ENCODE results near the gene TIMMDC1. TPM values are rescaled to one million over a fixed set of nuclear protein-coding genes. Genes with fewer than 3 reads are reported as not detected.

The TIMMDC1 gene
- total RNA-seq, 1 experiment from 2014 or later: 109 TPM

DNA sequence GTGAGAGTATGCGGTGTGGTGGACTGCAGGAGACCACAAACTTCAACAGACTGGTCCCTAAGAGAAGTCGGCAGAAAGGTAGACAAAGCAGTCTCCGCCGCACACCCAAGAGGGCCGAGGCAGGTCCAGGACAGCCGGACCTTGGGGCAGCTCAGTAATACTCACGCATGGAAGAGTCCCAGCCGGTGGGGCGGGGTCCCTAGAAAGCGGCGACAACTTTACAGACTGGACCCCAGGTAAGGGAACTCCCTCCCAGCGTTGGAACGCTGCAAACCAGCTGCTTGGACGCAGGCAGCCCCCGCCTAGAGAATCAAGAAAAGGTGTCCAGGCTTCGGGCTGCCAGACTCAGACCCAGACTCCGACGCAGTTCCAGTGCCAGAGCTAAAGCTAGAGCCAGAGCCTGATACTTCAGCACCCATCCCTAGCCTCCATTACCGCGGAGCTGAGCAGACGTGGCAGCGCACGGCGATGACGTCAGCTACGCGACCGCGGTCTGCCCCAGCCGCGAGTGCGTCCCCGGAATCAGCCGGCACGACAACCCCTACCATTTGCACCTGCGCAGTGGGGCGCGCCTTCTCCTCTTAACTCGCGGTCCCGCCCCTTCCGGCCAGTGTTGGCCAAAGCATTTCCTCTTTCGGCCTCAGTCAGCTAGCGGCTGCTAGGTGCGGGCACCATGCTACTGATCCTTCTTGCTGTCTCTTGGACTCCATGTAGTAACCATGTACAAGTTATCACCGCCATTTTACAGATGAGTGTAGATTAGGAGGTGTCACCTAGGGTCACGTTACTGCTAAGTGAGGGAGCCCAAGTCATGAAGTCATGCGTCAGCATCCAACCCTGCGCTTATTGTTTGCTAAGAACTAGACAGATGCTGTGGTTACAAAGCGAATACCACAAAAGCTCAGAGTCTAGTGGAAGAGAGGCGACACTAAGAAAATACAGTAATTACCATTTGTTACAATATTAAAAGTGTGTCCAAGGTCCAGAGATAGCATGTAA, 34.9 kb upstream of the TIMMDC1 start, which contains the start of gene TMEM39A:
Gene TMEM39A, minus strand, starts transcription at position 445 of the 999 bp plus-strand sequence. CDS start 1,541 bp downstream, outside the sequence.
- peak within 1 kb of the TSS; percentile 49 for H3K18ac ChIP-seq (ENCODE audit: insufficient read length, low read depth, low read length)
- peaks cover 20% of the 10 kb centered on the region in 2 experiments for H3K4me1 Mint-ChIP-seq
- H3K27ac ChIP-seq (ENCODE audit: insufficient read length, low read depth, low read length): peak within 1 kb of the TSS; percentile 20
- no peaks in the 10 kb centered on the region; the same call in 1 of the 2 replicates for H3K27me3 Mint-ChIP-seq (ENCODE audit: low read depth)
- H3K23me2 ChIP-seq (ENCODE audit: insufficient read length, low read depth, low read length, poor library complexity, severe bottlenecking): peaks cover 7% of the 10 kb centered on the region
- H3K23ac ChIP-seq (ENCODE audit: insufficient read length, low read depth, low read length): no peak within 1 kb of the TSS
- peak within 1 kb of the TSS; percentile 87 for H3K14ac ChIP-seq (ENCODE audit: insufficient read depth, low read length)
- H2BK15ac ChIP-seq (ENCODE audit: low read depth, low read length): no peak within 1 kb of the TSS
- no peaks in the 10 kb centered on the region for H3K27me3 ChIP-seq (ENCODE audit: insufficient read depth, low read length)
- no peaks in the 10 kb centered on the region for H4K20me1 ChIP-seq (ENCODE audit: control insufficient read depth, insufficient read depth, insufficient read length)
- H3K36me3 Mint-ChIP-seq (ENCODE audit: insufficient read depth in 1 of 3, low read depth in 3 of 3): peaks cover 13 to 34% (median 33%) of the 10 kb centered on the region in 3 experiments; a peak in 6 of 7 replicates
- H3K9me3 ChIP-seq (ENCODE audit: control insufficient read depth, low read depth, low read length): no peaks in the 10 kb centered on the region
- no peaks in the 10 kb centered on the region for H3K9me3 Mint-ChIP-seq
- H3T11ph ChIP-seq (ENCODE audit: low read length): no peak within 1 kb of the TSS
- TF ChIP-seq, protein P1, sequence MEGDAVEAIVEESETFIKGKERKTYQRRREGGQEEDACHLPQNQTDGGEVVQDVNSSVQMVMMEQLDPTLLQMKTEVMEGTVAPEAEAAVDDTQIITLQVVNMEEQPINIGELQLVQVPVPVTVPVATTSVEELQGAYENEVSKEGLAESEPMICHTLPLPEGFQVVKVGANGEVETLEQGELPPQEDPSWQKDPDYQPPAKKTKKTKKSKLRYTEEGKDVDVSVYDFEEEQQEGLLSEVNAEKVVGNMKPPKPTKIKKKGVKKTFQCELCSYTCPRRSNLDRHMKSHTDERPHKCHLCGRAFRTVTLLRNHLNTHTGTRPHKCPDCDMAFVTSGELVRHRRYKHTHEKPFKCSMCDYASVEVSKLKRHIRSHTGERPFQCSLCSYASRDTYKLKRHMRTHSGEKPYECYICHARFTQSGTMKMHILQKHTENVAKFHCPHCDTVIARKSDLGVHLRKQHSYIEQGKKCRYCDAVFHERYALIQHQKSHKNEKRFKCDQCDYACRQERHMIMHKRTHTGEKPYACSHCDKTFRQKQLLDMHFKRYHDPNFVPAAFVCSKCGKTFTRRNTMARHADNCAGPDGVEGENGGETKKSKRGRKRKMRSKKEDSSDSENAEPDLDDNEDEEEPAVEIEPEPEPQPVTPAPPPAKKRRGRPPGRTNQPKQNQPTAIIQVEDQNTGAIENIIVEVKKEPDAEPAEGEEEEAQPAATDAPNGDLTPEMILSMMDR (conservative IDR thresholded peaks at IDR 0.05): no peak
- H3K9ac ChIP-seq (ENCODE audit: extremely low read depth, insufficient read length, low read length): peak within 1 kb of the TSS; percentile 86
- peaks cover 2% of the 10 kb centered on the region; the same call in 1 of the 2 replicates for H3K4me1 ChIP-seq (ENCODE audit: insufficient read depth, low read length)
- H2BK20ac ChIP-seq (ENCODE audit: low read depth, low read length, poor library complexity, severe bottlenecking): no peak within 1 kb of the TSS
- WGBS (ENCODE audit: extremely low coverage, insufficient read length, low lambda C conversion rate): no CpG with 5 or more reads among the region's 51 CpGs
- peaks cover 2% of the 10 kb centered on the region for H3K79me1 ChIP-seq (ENCODE audit: insufficient read depth, low read depth, low read length, poor library complexity, severe bottlenecking)
- no peak within 1 kb of the TSS for H2BK12ac ChIP-seq (ENCODE audit: insufficient read length, low read depth, low read length)
- no peak within 1 kb of the TSS for H4K8ac ChIP-seq (replicated peaks; ENCODE audit: insufficient read length, low read depth, low read length)
- H2BK5ac ChIP-seq (ENCODE audit: insufficient read length, low read length): no peak within 1 kb of the TSS
- peak within 1 kb of the TSS; percentile 92 for H3K56ac ChIP-seq (ENCODE audit: insufficient read length, low read depth, low read length)
- peaks cover 5% of the 10 kb centered on the region; the same call in 1 of the 2 replicates for H3K79me2 ChIP-seq (ENCODE audit: insufficient read depth, low read length)
- H2AK5ac ChIP-seq (ENCODE audit: insufficient read length, low read length): no peak within 1 kb of the TSS
- H2AFZ ChIP-seq (ENCODE audit: low read length): no peak within 1 kb of the TSS
- peak within 1 kb of the TSS; percentile 14 for H2BK120ac ChIP-seq (ENCODE audit: low read depth, low read length, poor library complexity, severe bottlenecking)
- peak within 1 kb of the TSS; percentile 95 to 99 (median 98) for H3K27ac Mint-ChIP-seq
- peak within 1 kb of the TSS; percentile 69 for H3K4me2 ChIP-seq (ENCODE audit: insufficient read depth, insufficient read length, low read length)
- H3K4me3 Mint-ChIP-seq: peak within 1 kb of the TSS; percentile 97
- DNase-seq: peak; percentile 99
- no peak within 1 kb of the TSS for H4K91ac ChIP-seq (ENCODE audit: insufficient read length, low read depth, low read length)
- H4K5ac ChIP-seq (ENCODE audit: insufficient read length, low read depth, low read length): peak within 1 kb of the TSS; percentile 30
- H3K4ac ChIP-seq (ENCODE audit: low read depth, low read length): no peak within 1 kb of the TSS; the same call in 1 of the 2 replicates
